NCI-H146 treated with DMSO at 0.1 percent for 48 hours (cell line): ENCODE results near the gene CSN3.

Experiments
- DNase-seq: peaks from one replicate; lab custom pipeline; 2025; ENCODE audit not compliant: unreplicated experiment; lab: John Stamatoyannopoulos, UW

The CSN3 gene

DNA sequence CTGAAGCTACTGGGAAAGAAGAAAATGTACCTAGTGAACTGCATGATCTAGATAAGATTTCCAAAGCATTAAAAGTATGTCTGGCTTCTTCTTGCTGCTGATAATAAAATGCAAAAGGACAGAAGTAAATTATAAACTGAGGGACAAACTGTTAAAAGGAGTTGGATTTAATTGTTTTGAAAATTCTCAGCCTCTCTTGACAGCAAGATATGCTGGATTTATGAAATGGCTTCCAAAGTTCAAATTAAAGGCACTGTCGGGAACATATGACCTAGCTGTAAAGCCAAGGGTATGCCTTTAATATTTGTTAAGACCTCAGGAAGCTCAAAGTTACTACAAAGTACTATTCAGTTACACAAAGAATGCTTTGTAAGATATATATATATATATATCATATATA, 46.3 kb downstream of the CSN3 start:
- no peak for DNase-seq

DNA sequence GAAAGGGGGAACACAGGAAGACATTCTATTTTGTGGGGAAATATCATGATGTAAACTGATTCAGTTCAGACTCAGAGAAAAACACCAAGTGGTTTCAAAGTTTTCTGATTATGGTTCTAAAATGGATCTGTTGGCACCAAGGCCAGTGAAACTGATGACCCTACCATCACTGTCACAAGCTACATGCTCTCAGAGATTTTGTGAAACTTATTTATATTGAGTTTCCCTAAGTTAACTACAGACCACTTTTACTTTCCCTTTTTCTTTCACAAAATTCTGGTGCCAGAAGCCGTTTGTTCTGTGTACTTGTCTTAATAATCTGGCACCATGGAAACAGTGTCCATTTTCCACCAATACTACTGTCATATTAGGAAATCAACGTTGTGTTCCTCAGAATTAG, 48.9 kb downstream of the CSN3 start:
- DNase-seq, result no peak

DNA sequence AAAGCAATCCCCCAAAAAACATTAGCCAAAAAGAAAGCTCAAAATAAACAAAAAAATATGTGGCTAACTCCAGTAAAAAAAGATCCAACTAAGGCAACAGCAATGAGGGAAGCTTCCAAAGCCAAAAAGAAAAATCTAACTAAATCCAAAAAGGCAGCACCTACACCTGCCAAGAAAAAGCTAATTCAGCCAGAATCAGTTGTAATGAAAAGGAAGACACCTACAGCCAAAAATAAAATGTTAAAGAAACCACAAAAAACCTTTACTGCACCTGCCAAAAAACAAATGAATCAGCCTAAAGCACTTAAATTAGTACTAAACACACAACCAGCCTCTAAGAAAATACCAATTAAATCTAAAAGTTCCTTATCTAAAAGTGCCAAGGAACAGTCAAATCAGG, 55.2 kb downstream of the CSN3 start:
- no peak for DNase-seq

DNA sequence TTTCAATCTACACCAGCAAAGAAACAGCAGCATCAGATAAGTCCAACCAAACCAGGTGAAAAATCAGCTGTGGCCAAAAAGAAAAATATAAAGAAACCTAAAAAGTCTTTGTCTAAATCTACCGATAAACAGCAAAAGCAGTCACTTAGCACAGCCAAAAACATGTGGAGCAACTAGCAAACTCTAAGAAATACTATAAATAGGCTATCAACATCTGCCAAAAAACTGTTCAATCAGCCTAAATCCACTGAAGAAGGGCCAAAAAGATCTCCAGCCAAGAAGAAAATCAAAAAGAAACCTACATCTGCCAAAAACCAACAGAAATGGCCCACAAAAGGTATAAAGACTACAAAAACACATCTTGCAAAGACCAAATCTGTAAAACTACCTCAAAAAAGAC, 55.7 kb downstream of the CSN3 start:
- no peak for DNase-seq

DNA sequence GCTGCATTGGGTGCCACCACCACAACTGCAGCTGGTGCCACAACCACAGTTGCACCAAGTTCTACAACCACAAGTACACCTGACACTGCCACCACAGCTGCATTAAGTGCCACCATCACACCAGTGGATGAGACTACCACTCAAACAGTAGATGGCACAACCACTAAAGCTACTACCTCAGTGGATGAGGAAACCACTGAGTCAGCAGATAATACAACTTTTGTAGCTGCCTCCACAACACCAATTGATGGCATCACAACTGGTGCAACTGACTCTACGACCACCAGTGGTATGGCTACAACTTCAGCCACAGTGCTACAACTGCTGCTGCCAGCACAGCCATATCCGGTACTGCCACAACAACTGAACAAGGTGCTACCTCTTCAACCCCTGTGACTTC, 57.2 kb downstream of the CSN3 start:
- DNase-seq, result no peak

GRCh38 chr4:70300215-70300614, 57.8 kb downstream of the CSN3 start:
- no peak for DNase-seq
